ENCODE data around the gene HCFC1R1.

DNA sequence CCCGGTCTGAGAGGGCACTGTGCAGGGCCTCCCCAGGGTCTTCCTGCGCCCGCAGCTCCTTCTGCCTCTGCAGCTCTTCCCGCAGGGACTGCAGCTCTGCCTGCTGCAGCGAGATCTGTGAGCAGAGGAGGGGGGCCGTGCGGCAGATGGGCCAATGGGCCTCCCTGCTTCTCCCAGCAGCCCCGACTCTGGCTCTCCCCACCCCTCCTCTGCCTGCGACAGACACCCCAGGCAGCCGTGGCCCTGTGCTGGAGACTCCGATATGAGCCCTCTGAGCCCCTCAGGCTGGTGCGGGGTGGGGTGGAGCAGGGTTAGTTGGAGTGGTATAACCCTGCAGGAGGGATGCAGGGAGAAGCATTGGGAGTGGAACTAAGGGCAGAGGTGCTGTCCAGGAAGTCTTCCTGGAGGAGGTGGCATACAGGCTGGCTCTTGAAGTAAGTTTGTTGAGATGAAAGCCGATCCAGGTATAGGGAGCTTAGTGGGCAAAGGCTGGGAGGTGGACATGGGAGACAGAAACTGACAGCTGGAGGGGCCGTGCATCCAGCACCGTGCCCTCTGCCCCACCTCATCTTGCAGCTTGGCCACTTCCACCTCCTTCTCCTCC, 5.1 kb upstream of the HCFC1R1 start:
- TF ChIP-seq POLR2A (IDR thresholded peaks at IDR 0.05), result no peak
- TF ChIP-seq, protein P1, sequence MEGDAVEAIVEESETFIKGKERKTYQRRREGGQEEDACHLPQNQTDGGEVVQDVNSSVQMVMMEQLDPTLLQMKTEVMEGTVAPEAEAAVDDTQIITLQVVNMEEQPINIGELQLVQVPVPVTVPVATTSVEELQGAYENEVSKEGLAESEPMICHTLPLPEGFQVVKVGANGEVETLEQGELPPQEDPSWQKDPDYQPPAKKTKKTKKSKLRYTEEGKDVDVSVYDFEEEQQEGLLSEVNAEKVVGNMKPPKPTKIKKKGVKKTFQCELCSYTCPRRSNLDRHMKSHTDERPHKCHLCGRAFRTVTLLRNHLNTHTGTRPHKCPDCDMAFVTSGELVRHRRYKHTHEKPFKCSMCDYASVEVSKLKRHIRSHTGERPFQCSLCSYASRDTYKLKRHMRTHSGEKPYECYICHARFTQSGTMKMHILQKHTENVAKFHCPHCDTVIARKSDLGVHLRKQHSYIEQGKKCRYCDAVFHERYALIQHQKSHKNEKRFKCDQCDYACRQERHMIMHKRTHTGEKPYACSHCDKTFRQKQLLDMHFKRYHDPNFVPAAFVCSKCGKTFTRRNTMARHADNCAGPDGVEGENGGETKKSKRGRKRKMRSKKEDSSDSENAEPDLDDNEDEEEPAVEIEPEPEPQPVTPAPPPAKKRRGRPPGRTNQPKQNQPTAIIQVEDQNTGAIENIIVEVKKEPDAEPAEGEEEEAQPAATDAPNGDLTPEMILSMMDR (IDR thresholded peaks at IDR 0.05), result no peak
